Umbilical cord (tissue), 2 donors: ENCODE results near the gene ANXA1. TPM values are rescaled to one million over a fixed set of nuclear protein-coding genes. Genes with fewer than 3 reads are reported as not detected.

Experiments used
- DNase-seq: peaks from one replicate; pipeline ENCODE4 v3.0.0-alpha.2; 2015; ENCODE audit warnings: low spot score
- total RNA-seq: library from RNA; depleted of rRNA; stranded (reverse); fragments of >200 nt; gene quantifications from one replicate; pipeline ENCODE4 v1.2.3, GENCODE V29; 2014; ENCODE audit warnings: low replicate concordance; ENCODE audit not compliant: insufficient read depth

Gene ANXA1
- total RNA-seq, 1 donor from 2014 or later, result 1,417 TPM

- DNase-seq, result no peak
Observed at GRCh38 chr9:73137914-73138313, 13.8 kb upstream of the ANXA1 start.

- DNase-seq, result no peak
Observed at GRCh38 chr9:73138516-73138915, 13.1 kb upstream of the ANXA1 start.

GRCh38 chr9:73141282-73141681, 10.4 kb upstream of the ANXA1 start:
- DNase-seq, result no peak

GRCh38 chr9:73143711-73144328, 7.8 kb upstream of the ANXA1 start:
- peak; percentile 91 for DNase-seq

- DNase-seq, result no peak
Observed at GRCh38 chr9:73146111-73146815, 5.4 kb upstream of the ANXA1 start.

- no peak for DNase-seq
Observed at GRCh38 chr9:73148447-73148937, 3.2 kb upstream of the ANXA1 start.

DNA sequence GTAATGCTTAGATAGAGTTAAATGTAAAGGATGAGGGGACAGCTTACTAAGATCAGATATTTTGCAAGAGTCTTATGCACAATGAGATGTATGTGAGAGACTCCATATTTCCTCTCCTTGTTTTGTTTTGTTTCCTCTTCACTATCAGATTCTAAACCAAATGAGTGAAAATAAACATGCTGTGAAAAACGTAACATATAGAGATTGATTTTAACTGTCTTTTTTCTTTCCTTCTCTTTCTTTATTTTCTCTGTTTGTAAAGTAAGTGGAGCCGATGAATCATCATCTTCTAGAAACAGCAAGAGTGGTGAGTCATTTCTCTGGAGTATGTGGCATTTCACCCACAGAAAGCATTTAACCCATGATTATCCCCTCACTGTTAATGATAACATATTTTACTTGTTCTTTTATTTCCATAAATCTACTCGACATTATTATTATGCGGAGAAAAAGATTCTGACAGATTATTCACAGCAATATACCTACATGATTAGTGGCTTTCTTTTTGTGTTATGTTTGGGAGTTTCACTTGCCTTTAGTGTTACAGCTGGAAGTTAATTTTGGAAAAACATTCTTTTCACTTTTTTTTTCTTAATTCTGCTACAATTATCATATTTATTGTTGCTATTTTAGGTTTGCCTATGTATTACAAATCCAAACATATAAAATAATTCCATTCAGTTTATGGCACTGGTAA, 2.1 kb upstream of the ANXA1 start:
- peak; percentile 90 for DNase-seq

GRCh38 chr9:73152543-73152844, 829 bp downstream of the ANXA1 start:
- peak; percentile 93 for DNase-seq

DNA sequence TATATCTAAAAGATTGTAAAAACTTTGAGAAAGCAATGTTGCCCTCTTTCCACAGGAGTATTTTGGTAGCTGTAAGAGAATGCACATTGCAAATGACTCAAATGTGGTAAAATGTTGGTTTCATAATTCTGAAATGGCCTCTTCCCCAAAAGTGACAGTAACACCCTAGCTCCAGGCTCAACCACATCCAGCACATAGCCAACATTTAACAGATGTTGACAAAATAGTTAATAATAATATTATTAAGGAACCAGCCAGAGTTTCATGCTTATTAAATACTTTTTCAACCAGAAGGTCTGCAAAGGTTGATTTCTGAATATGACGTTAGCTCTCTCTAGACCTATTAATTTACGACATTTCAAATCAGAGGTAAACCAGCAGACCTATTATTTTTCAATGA, 1.3 kb downstream of the ANXA1 start:
- no peak for DNase-seq

GRCh38 chr9:73153793-73154227, 2.1 kb downstream of the ANXA1 start:
- DNase-seq, result no peak

DNA sequence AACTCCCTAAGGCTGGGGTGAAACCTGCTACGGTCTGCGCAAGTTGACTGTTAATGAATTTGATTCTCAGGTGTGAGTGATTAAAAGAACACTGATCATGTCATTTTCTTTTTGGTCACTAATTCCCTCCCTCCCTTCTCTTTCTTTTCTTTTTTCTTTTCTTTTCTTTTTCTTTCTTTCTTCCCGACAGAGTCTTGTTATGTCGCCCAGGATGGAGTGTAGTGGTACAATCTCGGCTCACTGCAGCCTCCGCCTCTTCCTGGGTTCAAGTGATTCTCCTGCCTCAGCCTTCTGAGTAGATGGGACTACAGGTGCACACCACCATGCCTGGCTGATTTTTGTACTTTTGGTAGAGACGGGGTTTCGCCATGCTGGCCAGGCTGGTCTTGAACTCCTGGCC, 2.6 kb downstream of the ANXA1 start:
- DNase-seq, result no peak

GRCh38 chr9:73154722-73155121, 3.1 kb downstream of the ANXA1 start:
- DNase-seq, result no peak

GRCh38 chr9:73155377-73155776, 3.7 kb downstream of the ANXA1 start:
- no peak for DNase-seq

DNA sequence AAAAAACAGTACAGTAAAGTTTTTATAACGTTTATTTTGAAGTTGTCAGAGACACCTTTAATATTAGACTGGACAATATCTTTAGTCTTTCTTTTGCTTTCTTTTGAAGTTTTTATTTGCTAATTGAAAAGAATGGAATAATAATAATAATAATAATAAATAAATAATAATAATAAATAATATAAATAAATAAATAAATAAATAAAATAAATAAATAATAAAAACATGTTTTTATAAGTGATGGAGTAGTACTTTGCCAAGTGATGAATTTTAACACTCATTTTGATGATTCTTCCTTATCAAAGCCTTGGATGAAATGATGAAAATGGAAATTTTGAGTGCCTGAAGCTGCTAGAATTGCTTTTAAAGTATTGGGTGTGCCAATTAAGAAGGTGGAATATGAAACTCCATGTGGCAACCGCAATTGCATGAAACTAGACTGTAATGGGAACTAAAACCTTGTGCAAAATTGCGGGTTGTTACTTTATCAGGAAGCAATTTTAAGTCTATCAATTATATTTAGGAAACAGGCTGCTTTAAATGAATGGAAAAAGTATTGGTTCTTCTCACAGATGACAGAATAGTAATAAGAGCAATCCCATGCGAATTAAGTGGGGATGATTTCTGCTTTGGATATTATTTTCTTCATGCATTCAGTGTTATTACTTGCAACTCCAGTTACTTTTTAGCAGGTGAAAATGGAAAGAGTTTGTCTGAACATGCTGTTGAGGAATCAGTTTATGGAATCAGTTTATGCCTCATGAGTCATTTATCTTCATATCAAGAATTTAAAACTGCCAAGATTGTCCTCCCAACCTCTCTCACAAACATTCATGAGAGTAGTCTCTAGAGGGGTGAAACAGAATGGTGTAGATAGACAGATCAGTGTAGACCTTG, 4.6 kb downstream of the ANXA1 start:
- DNase-seq, result no peak

GRCh38 chr9:73156865-73157187, 5.2 kb downstream of the ANXA1 start:
- DNase-seq, result no peak

- DNase-seq, result no peak
Observed at GRCh38 chr9:73157811-73158210, 6.1 kb downstream of the ANXA1 start.

- DNase-seq, result no peak
Observed at GRCh38 chr9:73158723-73159122, 7.1 kb downstream of the ANXA1 start.

DNA sequence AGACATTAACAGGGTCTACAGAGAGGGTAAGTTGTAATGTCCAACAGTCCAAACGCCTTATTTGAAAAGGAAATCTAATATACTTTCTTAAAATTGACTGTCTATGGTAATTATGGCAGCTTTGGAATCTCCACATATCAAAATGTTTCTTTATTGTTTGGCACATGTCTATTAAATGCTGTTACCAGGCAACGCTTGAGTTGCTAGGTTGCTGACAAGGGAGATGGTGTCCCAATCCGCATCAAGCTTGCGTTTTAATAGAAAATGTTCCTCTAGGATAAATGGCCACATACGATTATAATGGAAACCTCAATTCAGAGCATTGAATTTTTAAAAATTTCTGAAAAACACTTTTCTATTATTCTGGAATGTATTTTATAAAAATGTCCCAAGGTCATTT, 9.2 kb downstream of the ANXA1 start:
- no peak for DNase-seq

DNA sequence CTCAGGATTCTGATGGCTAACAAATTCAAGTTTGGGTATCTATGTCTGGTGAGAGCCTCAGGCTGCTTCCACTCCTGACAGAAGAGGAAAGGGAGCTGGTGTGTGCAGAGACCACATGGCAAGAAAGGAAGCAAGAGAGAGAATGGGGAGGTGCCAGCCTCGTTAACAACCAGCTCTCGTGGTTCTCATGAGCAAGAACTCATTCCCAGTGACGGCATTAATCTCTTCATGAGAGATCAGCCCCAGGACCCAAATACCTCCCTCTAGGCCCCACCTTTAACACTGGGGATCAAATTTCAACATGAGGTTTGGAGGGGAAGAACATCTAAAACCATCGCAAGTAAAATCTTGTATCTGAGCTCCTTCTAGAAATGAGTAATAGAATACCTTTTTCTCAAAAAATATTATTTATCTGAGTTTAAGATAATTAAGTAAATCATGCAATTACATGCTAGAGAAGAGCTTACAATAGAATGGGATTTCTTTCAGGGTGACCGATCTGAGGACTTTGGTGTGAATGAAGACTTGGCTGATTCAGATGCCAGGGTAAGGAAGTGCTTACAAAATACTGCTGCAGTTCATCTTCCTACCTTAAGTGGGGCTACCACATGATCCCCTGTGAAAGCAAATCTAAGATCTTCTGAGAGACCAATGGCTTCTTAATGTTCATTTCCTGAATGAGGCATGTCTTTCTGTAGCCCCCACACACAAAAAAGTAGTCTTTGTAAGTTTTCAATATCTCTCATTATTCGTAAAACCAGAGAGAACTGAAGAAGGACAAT, 11.5 kb downstream of the ANXA1 start:
- DNase-seq, result no peak

DNA sequence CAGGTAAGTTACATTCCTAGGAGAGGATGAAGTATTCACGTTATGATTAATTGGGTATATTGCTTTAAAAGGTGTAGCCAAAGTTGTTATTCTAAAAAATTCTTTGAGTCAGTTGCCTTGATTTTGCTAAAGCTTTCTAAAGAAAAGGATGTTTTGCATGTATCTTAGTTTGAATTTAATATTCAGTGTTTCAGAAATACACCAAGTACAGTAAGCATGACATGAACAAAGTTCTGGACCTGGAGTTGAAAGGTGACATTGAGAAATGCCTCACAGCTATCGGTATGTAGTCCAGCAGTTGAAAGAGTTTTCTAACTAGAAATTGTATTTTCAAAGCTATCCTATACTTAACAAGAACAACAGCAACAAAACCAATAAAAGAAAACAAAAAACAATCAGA, 14.2 kb downstream of the ANXA1 start:
- DNase-seq, result no peak

DNA sequence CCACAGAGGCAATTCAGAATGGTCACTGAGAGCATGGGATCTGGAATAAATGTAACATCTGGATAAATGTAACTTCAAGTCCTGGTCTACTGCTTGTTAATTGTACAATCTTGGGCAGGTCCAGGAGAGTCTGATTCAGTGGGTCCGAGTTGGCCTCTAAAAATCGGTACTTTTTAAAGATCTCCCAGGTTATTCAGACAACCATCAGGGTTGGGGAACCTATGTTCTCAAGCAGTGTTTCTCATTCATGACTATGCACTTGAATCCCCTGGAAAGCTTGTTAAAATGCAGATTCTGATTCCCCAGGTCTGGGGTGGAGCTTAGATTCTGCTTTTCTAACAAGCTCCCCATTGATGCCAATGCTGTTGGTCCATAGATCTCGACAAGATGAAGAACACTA, 14.8 kb downstream of the ANXA1 start:
- no peak for DNase-seq
